Upper lobe of left lung (tissue), 4 donors: ENCODE measurements around the gene STK38.

ENCODE experiments used
- POLR2A ChIP-seq, 4 donors: fragments of 450-650 bp; IDR thresholded peaks; one replicate each; pipeline ENCODE4 v1.5.1; 2016 to 2017; ENCODE audit warnings: antibody characterized with exemption in 4 of 4, mild to moderate bottlenecking in 2 of 4
- POLR2AphosphoS5 ChIP-seq, 2 donors: sonication (generic); formaldehyde crosslinking; IDR thresholded peaks; one replicate each; pipeline ENCODE4 v1.5.1; 2017; ENCODE audit warnings: antibody characterized with exemption in 2 of 2
- TF ChIP-seq, protein P1 (sequence below), 6 experiments: fragments of 450-650 bp in 4 of 6; fragments of 200-600 bp in 2 of 6; sonication (generic) in 2 of 6; IDR thresholded peaks; one replicate each; pipeline ENCODE4 v1.5.1; 2016 to 2019; ENCODE audit warnings: antibody characterized with exemption in 6 of 6

DNA sequence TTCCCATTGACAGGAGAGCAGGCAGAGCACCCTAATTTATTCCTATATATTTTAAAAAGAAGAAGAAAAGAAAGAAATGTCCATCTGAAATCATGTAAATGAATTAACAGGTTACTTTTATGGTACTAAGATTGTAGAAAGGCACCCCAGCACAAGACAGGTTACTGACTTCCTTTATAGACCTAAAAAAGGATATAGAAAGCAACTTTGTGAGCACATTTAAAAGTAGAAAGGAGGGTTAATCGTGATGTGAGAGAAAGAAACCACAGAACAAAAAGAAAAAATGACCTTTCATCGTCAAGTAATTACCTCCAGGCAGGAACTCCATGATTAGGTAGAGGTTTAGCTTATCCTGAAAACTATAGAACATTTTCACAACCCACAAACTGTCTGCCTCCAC, 29.9 kb downstream of the STK38 start:
- TF ChIP-seq, protein P1, sequence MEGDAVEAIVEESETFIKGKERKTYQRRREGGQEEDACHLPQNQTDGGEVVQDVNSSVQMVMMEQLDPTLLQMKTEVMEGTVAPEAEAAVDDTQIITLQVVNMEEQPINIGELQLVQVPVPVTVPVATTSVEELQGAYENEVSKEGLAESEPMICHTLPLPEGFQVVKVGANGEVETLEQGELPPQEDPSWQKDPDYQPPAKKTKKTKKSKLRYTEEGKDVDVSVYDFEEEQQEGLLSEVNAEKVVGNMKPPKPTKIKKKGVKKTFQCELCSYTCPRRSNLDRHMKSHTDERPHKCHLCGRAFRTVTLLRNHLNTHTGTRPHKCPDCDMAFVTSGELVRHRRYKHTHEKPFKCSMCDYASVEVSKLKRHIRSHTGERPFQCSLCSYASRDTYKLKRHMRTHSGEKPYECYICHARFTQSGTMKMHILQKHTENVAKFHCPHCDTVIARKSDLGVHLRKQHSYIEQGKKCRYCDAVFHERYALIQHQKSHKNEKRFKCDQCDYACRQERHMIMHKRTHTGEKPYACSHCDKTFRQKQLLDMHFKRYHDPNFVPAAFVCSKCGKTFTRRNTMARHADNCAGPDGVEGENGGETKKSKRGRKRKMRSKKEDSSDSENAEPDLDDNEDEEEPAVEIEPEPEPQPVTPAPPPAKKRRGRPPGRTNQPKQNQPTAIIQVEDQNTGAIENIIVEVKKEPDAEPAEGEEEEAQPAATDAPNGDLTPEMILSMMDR (IDR thresholded peaks at IDR 0.05) = no peak
- TF ChIP-seq POLR2A (IDR thresholded peaks at IDR 0.05) (no peak), POLR2AphosphoS5 (IDR thresholded peaks at IDR 0.05) (no peak)
